ENCODE results near the gene CFTR. TPM values are rescaled to one million over a fixed set of nuclear protein-coding genes. Genes with fewer than 3 reads are reported as not detected.

CFTR gene
- total RNA-seq, 1 experiment from 2014 or later: 1.2 TPM

GRCh38 chr7:117565226-117565625 lies 85.4 kb downstream of the CFTR start:
- H3K18ac ChIP-seq (ENCODE audit: insufficient read length, low read depth, low read length): no peak overlapping the region
- no peaks in the 10 kb centered on the region for H3K9me3 ChIP-seq (ENCODE audit: control insufficient read depth, low read depth, low read length)
- H2BK120ac ChIP-seq (ENCODE audit: low read depth, low read length, poor library complexity, severe bottlenecking): no peak overlapping the region
- H3K23ac ChIP-seq (ENCODE audit: insufficient read length, low read depth, low read length): no peak overlapping the region
- no peaks in the 10 kb centered on the region for H3K4me1 ChIP-seq (ENCODE audit: insufficient read depth, low read length)
- no peaks in the 10 kb centered on the region for H3K79me2 ChIP-seq (ENCODE audit: insufficient read depth, low read length)
- no peak overlapping the region for H4K8ac ChIP-seq (replicated peaks; ENCODE audit: insufficient read length, low read depth, low read length)
- H3K56ac ChIP-seq (ENCODE audit: insufficient read length, low read depth, low read length): no peak overlapping the region
- no peak overlapping the region for H4K91ac ChIP-seq (ENCODE audit: insufficient read length, low read depth, low read length)
- H3K14ac ChIP-seq (ENCODE audit: insufficient read depth, low read length): no peak overlapping the region
- no peak overlapping the region for H2AFZ ChIP-seq (ENCODE audit: low read length)
- TF ChIP-seq CTCF (conservative IDR thresholded peaks at IDR 0.05): no peak
- Mint-ChIP-seq H3K36me3 (ENCODE audit: insufficient read depth in 1 of 3, low read depth in 3 of 3) (no peaks in the 10 kb centered on the region), H3K9me3 (no peaks in the 10 kb centered on the region), H3K27me3 (ENCODE audit: low read depth) (no peaks in the 10 kb centered on the region), H3K4me3 (no peak overlapping the region), H3K4me1 (no peaks in the 10 kb centered on the region), H3K27ac (no peak overlapping the region)
- no peaks in the 10 kb centered on the region for H4K20me1 ChIP-seq (ENCODE audit: control insufficient read depth, insufficient read depth, insufficient read length)
- H2BK20ac ChIP-seq (ENCODE audit: low read depth, low read length, poor library complexity, severe bottlenecking): no peak overlapping the region
- H2BK5ac ChIP-seq (ENCODE audit: insufficient read length, low read length): no peak overlapping the region
- no peak overlapping the region for H2BK15ac ChIP-seq (ENCODE audit: low read depth, low read length)
- WGBS (ENCODE audit: extremely low coverage, insufficient read length, low lambda C conversion rate): no CpG with 5 or more reads among the region's 4 CpGs
- H3K9ac ChIP-seq (ENCODE audit: extremely low read depth, insufficient read length, low read length): no peak overlapping the region
- no peak for DNase-seq
- H2BK12ac ChIP-seq (ENCODE audit: insufficient read length, low read depth, low read length): no peak overlapping the region
- H2AK5ac ChIP-seq (ENCODE audit: insufficient read length, low read length): no peak overlapping the region
- H3K4ac ChIP-seq (ENCODE audit: low read depth, low read length): no peak overlapping the region
- no peak overlapping the region for H3K4me2 ChIP-seq (ENCODE audit: insufficient read depth, insufficient read length, low read length)
- no peaks in the 10 kb centered on the region for H3K23me2 ChIP-seq (ENCODE audit: insufficient read length, low read depth, low read length, poor library complexity, severe bottlenecking)
- no peak overlapping the region for H4K5ac ChIP-seq (ENCODE audit: insufficient read length, low read depth, low read length)
- no peaks in the 10 kb centered on the region for H3K27me3 ChIP-seq (ENCODE audit: insufficient read depth, low read length)
- H3K79me1 ChIP-seq (ENCODE audit: insufficient read depth, low read depth, low read length, poor library complexity, severe bottlenecking): no peaks in the 10 kb centered on the region
- no peak overlapping the region for H3T11ph ChIP-seq (ENCODE audit: low read length)
- no peak overlapping the region for H3K27ac ChIP-seq (ENCODE audit: insufficient read length, low read depth, low read length)
